ENCODE measurements around the gene LAMB1.

- TF ChIP-seq CTCF (IDR thresholded peaks at IDR 0.05; ENCODE audit: insufficient read depth, low read length, poor library complexity, severe bottlenecking) (no peak), EZH2phosphoT487 (conservative IDR thresholded peaks at IDR 0.05; ENCODE audit: low read length) (no peak)
Observed at GRCh38 chr7:108008827-108009226, 5.9 kb upstream of the LAMB1 start.
